Measurements from ENCODE around the gene DOCK9.

DNA sequence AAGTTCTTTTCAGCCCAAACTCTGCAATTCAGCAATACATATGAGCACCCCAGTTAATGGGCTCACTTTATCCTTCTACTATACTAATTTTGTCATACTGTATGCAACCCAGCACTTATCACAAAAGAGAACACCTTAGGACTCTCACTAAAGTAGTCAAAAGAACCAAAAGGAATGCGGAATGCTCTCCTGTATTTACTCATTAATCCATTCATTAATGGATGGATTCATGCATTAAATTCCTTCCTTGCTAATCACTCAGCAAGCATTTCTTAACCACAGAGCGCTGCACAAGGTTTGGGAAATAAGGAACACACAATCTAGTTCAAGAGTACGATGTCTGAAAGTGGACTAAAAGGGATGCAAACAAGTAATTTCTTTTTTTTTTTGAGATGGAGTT lies 12.8 kb upstream of the DOCK9 start:
- TF ChIP-seq CTCF (conservative IDR thresholded peaks at IDR 0.05; ENCODE audit: low read depth in 2 of 2) = no peak
- no peak for TF ChIP-seq POLR2AphosphoS5 (IDR thresholded peaks at IDR 0.05; ENCODE audit: low read depth)
- TF ChIP-seq CREB1 (CRISPR knock-in tag; IDR thresholded peaks at IDR 0.05; ENCODE audit: low read depth) = no peak
- TF ChIP-seq JUNB (IDR thresholded peaks at IDR 0.05; ENCODE audit: unreplicated experiment) = no peak
- no peak for TF ChIP-seq EZH2 (IDR thresholded peaks at IDR 0.05; ENCODE audit: low read depth, unreplicated experiment)
- no peak for TF ChIP-seq REST (IDR thresholded peaks at IDR 0.05; ENCODE audit: unreplicated experiment)
- TF ChIP-seq EZH2phosphoT487 (IDR thresholded peaks at IDR 0.05; ENCODE audit: unreplicated experiment) = no peak
